Activated CD4-positive, alpha-beta memory T cell treated with anti-CD3 and anti-CD28 coated beads, Interleukin-2, amount 10 ng/mL, durations not matched to agents 7 days and 5 days (primary cell): ENCODE results near the gene BLOC1S2. TPM values are rescaled to one million over a fixed set of nuclear protein-coding genes. Genes with fewer than 3 reads are reported as not detected.
"Not testable (repeated sequence)": the region's sequence is repeated elsewhere in the genome, so short reads cannot be mapped to it uniquely, and the experiment has no call there.

ENCODE experiments used
- CTCF ChIA-PET: fragments of 350-600 bp; sonication (Branson Sonifier 250); formaldehyde crosslinking; loops from one replicate; lab custom pipeline; 2021; ENCODE audit warnings: antibody characterized with exemption, inconsistent platforms; lab: Charles Lee
- POLR2A ChIA-PET: fragments of 350-600 bp; sonication (Branson Sonifier 250); formaldehyde crosslinking; loops from one replicate; lab custom pipeline; 2021; ENCODE audit warnings: antibody characterized with exemption; lab: Charles Lee
- DNase-seq: peaks from one replicate; pipeline ENCODE4 v3.0.0-alpha.2; 2020
- H3K27ac Mint-ChIP-seq: one replicate; pipeline ENCODE4 v1.8.0; 2021; ENCODE audit warnings: mild to moderate bottlenecking, mixed read lengths
- H3K27me3 Mint-ChIP-seq: one replicate; pipeline ENCODE4 v1.8.0; 2021; ENCODE audit warnings: mixed read lengths
- H3K36me3 Mint-ChIP-seq: one replicate; pipeline ENCODE4 v1.8.0; 2021; ENCODE audit warnings: low read depth, mixed read lengths
- H3K4me1 Mint-ChIP-seq: one replicate; pipeline ENCODE4 v1.8.0; 2021; ENCODE audit warnings: mixed read lengths
- H3K4me3 Mint-ChIP-seq: one replicate; pipeline ENCODE4 v1.8.0; 2021; ENCODE audit warnings: mild to moderate bottlenecking, mixed read lengths
- H3K9me3 Mint-ChIP-seq: one replicate; pipeline ENCODE4 v1.8.0; 2021; ENCODE audit warnings: mixed read lengths
- total RNA-seq, 2 experiments: library from RNA; stranded (reverse); gene quantifications; one replicate each; pipeline ENCODE4 v1.2.3, GENCODE V29; 2021

BLOC1S2 gene
- total RNA-seq, 2 experiments from 2014 or later, result 47.5 to 48.8 TPM

DNA sequence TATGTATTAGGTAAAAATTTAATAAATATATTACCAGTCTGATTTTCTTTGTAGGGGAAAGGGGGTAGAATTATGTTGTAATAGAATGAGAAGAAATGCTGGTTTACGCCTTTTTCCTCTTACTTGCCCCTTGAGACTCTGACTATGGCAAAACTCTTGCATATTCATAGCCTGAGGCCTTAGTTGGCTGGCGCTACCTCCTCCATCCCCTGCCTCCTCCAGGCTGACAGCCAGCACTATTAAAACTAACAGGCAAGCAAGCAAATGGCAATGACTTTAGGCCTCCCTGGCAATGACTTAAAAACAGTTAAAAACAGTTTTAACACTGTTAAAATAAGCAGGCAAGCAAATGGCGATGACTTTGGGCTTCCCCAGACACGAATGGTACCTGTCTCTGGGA is 29.1 kb upstream of the BLOC1S2 start:
- Mint-ChIP-seq H3K9me3 (no peaks in the 10 kb centered on the region), H3K27ac (no peak overlapping the region), H3K27me3 (peaks cover 60% of the 10 kb centered on the region), H3K4me3 (no peak overlapping the region), H3K36me3 (no peaks in the 10 kb centered on the region), H3K4me1 (no peaks in the 10 kb centered on the region)
- CTCF ChIA-PET, result no interaction called here
- no peak for DNase-seq
- POLR2A ChIA-PET, result no interaction called here

DNA sequence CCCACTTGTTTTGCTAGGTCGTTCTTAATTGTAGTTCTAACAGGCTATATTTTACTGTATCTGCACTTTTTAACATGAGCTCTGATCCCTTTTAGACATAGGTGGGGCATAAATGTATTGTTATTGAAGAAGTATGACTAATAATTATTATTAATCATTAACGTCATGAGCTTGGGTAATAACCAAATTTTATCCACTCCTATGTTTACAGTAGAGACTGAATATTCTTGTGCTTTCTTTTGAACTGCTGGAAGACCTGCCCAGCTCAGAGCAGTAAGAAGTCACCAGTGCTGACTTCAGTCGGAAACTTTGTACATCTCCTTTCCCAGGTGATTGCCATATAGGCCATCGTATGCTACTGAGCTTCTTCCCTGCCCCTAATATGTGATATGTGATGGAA is 24.8 kb upstream of the BLOC1S2 start:
- no peaks in the 10 kb centered on the region for H3K36me3 Mint-ChIP-seq
- CTCF ChIA-PET, result no interaction called here
- POLR2A ChIA-PET, result interaction anchor here (0.6 kb wide), 1 partner anchor 8 kb away, joined by 3 read pairs; no protein-coding TSS in a partner anchor

DNA sequence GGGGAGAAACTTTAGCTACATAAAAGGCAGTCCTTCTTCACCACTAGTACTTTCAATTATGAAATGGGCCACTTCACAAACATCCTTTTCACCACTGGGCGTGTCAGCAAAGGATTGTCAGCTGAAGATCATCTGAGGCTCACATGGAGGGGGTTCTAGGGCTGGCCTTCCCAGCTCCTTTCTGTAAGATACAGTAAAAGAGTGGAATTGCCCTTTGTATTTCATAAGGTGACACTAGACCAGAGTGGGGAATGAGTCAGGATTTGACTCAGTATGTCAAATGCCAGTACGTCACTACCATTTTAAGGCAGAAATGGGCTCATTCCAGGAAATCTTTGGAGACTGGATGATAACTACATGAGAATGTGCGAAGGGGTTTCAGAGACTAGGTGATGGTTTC is 21.2 kb upstream of the BLOC1S2 start:
- no peak for DNase-seq
- Mint-ChIP-seq H3K4me1 (no peaks in the 10 kb centered on the region), H3K9me3 (no peaks in the 10 kb centered on the region), H3K36me3 (no peaks in the 10 kb centered on the region), H3K27me3 (peaks cover 61% of the 10 kb centered on the region), H3K27ac (no peak overlapping the region), H3K4me3 (no peak overlapping the region)
- CTCF ChIA-PET, result no interaction called here
- POLR2A ChIA-PET, result no interaction called here

More for the DNA sequence above, 24.8 kb upstream of the BLOC1S2 start:
- Mint-ChIP-seq H3K9me3 (no peaks in the 10 kb centered on the region), H3K27me3 (peaks cover 59% of the 10 kb centered on the region), H3K4me3 (no peak overlapping the region), H3K4me1 (no peaks in the 10 kb centered on the region), H3K27ac (no peak overlapping the region)
- DNase-seq, result no peak

DNA sequence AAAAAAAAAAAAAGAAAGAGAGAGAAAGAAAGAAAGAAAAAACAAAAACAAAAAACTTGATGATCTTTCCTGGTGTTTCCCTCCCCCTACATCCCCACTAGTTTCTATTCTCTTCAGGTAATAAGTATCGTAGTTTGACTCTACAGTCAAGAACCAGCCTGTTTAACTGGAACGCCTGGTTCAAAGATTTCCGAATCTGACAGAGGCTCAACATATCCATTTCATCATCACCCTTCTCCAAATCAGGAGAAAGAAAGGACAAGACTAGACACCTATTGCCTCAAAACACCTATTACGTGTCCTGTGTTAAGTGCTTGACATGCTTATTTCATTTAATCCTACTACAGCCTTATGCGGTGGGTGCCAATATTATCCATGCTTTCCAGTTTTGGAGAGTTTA is 20.4 kb upstream of the BLOC1S2 start:
- H3K36me3 Mint-ChIP-seq, result no peaks in the 10 kb centered on the region
- H3K9me3 Mint-ChIP-seq, result no peaks in the 10 kb centered on the region
- peaks cover 56% of the 10 kb centered on the region for H3K27me3 Mint-ChIP-seq
- POLR2A ChIA-PET, result no interaction called here
- no peaks in the 10 kb centered on the region for H3K4me1 Mint-ChIP-seq
- DNase-seq, result no peak
- CTCF ChIA-PET, result no interaction called here
- no peak overlapping the region for H3K27ac Mint-ChIP-seq
- no peak overlapping the region for H3K4me3 Mint-ChIP-seq

DNA sequence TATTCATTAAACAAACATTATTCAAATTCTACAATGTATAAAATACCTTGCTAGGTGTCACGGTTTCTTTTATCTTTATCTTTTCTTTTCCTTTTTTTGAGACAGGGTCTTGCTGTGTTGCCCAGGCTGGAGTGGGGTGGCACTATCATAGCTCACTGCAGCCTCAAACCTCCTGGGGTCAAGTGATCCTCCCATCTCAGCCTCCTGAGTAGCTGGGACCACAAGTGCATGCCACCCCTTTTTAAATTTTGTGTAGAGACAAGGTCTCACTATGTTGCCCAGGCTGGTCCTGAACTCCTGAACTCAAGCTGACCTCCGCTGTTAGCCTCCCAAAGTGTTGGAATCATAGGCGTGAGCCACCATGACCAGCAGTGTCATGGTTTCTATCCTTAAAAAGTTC is 17.9 kb upstream of the BLOC1S2 start:
- ChIA-PET CTCF (interaction anchor here (0.7 kb wide), 1 partner anchor 8 kb away, joined by 3 read pairs; no protein-coding TSS in a partner anchor), POLR2A (no interaction called here)
- Mint-ChIP-seq H3K27ac (no peak overlapping the region), H3K4me3 (no peak overlapping the region), H3K27me3 (peaks cover 54% of the 10 kb centered on the region), H3K4me1 (no peaks in the 10 kb centered on the region), H3K36me3 (no peaks in the 10 kb centered on the region), H3K9me3 (no peaks in the 10 kb centered on the region)
- DNase-seq, result no peak

DNA sequence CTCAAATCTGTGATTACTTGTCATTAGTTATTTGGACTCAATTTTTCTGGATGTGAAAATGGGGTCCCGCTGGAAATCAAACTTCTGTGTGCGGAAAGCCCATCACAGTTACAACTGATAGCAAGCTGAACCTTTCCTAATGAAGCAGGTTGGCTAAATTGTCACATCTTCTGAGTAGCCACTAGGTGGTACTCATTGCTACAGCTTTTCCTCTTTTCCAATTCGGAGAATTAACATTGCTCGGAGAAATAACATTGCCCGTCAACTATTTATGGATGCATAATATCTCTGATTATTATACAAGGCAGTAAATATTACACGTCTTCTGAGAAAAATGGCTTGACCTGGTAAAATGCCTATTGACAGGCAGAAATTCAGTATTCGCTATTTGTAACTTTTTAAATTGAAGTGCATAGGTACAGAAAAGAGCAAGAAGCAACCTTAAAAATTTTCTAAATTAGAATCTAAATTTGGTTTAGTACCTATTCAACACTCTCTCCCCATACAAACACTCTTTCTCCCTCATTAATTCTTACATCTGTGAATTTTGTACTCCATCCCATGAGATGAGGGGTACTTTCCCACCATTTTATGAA is 17.3 kb upstream of the BLOC1S2 start:
- no peak for DNase-seq
- no peak overlapping the region for H3K4me3 Mint-ChIP-seq
- POLR2A ChIA-PET, result interaction anchor here (0.7 kb wide), 1 partner anchor 8 kb away, joined by 3 read pairs; no protein-coding TSS in a partner anchor
- CTCF ChIA-PET, result interaction anchor here (0.8 to 1.3 kb wide), 2 partner anchors 23 to 205 kb away, joined by 3 read pairs; no protein-coding TSS in a partner anchor
- H3K9me3 Mint-ChIP-seq, result no peaks in the 10 kb centered on the region
- no peaks in the 10 kb centered on the region for H3K4me1 Mint-ChIP-seq
- no peaks in the 10 kb centered on the region for H3K36me3 Mint-ChIP-seq
- H3K27ac Mint-ChIP-seq, result no peak overlapping the region
- H3K27me3 Mint-ChIP-seq, result peaks cover 52% of the 10 kb centered on the region

DNA sequence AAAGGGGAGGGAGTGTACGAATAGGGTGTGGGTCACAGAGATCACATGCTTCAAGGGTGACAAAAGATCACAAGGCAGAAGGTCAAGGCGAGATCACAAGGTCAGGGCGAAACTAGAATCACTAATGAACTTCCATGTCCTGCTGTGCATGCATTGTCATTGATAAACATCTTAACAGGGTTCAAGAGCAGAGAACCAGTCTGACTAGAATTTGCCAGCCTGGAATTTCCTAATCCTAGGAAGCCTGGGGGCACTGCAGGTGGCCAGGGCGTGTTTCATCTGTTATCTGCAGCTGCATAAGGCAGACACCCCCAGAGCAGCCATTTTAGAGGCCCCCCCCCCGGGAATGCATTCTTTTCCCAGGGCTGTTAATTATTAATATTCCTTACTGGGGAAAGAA is 14.6 kb upstream of the BLOC1S2 start:
- H3K9me3 Mint-ChIP-seq, DNase-seq, H3K4me3 Mint-ChIP-seq, H3K4me1 Mint-ChIP-seq, H3K36me3 Mint-ChIP-seq, POLR2A ChIA-PET, H3K27ac Mint-ChIP-seq: not testable (repeated sequence)
- CTCF ChIA-PET, result interaction anchor here (1.4 kb wide), 1 partner anchor 132 kb away, joined by 4 read pairs; no protein-coding TSS in a partner anchor
- peaks cover 48% of the 10 kb centered on the region for H3K27me3 Mint-ChIP-seq

DNA sequence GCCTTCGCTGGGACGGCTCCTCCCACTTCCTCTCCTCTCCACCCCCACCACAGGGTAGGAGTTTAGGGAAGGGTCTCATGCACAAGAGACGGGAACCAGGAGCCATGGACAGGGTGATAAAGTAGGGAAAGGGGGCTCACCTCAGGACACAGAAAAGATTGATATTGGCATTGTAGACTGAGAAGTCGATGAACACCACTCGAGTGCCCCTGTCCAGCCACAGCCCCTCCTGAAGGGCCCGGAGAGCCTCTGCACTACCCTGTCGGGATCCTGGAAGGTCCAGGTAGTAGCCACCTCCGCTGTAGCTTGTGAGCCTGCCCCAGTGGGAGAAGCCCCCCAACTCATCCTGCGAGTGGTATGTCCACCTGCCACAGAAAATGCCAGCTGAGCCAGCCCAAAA is 10.8 kb upstream of the BLOC1S2 start:
- CTCF ChIA-PET, result interaction anchor here (1.5 kb wide), 1 partner anchor 221 kb away, joined by 3 read pairs; no protein-coding TSS in a partner anchor
- H3K36me3 Mint-ChIP-seq, result no peaks in the 10 kb centered on the region
- H3K4me3 Mint-ChIP-seq, result no peak overlapping the region
- no peaks in the 10 kb centered on the region for H3K4me1 Mint-ChIP-seq
- no peak for DNase-seq
- POLR2A ChIA-PET, result interaction anchor here (0.8 to 1.4 kb wide), 4 partner anchors 11 to 13 kb away, joined by 3 to 10 read pairs (median 3); partner anchors contain the start of gene BLOC1S2
- H3K27ac Mint-ChIP-seq, result no peak overlapping the region
- H3K9me3 Mint-ChIP-seq, result no peaks in the 10 kb centered on the region
- peaks cover 41% of the 10 kb centered on the region for H3K27me3 Mint-ChIP-seq

DNA sequence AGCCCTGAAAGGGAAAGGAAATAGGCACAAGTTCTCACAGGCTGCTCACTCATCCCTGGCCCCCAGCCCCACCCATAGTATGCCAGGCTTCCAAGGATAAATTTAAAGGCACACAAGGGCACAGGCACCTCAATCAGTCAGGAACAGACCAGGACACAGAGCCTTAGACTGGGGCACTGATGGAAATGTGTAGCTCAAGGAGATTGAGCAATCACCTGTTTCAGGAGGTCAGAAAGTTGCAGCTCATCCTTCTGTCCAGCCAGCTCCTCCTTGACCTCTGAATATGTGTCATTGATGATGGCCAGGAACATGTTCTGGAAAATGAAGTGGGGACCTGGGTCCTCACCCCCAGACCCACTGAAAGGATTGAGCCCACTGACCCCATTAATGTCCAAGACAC is 6.6 kb upstream of the BLOC1S2 start:
- Mint-ChIP-seq H3K27ac (no peak overlapping the region), H3K4me1 (no peaks in the 10 kb centered on the region), H3K4me3 (no peak overlapping the region), H3K36me3 (no peaks in the 10 kb centered on the region), H3K27me3 (peaks cover 32% of the 10 kb centered on the region), H3K9me3 (no peaks in the 10 kb centered on the region)
- no peak for DNase-seq
- ChIA-PET POLR2A (no interaction called here), CTCF (no interaction called here)

DNA sequence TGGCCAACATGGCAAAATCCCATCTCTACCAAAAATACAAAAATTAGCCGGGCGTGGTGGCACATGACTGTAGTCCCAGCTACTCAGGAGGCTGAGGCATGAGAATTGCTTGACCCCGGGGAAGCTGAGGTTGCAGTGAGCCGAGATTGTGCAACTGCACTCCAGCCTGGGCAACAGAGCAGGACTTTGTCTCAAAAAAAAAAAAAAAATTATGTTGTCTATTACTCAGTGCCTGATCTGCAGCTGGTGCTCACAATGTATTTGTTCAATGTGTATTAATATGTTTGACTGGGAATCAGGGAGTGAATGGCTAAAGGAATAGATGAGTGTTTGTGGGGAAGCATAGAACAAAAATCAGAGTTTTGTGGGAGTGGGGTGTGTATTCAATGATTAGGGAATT is 5.8 kb upstream of the BLOC1S2 start:
- POLR2A ChIA-PET, H3K4me1 Mint-ChIP-seq, CTCF ChIA-PET: not testable (repeated sequence)

DNA sequence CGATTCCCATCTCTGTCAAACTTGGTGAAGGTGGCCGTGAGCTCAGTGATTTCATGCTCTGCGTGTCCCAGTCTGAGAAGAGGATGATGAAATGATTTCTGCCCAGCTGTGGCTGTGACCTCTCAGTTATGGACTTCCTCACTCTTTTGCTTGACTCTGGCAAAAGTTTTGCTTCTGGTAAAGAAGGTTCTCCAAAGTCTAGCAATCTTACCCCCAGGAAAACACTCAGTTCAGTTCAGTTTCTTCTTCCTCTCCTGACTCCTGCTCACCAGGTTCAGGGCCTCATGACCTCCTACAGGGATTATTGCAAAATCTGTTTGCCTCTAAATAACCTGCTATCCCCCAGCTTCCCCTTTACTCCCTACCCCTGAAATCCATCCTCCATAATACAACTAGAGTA is 4.9 kb upstream of the BLOC1S2 start:
- POLR2A ChIA-PET, result no interaction called here
- H3K36me3 Mint-ChIP-seq, result peaks cover 2% of the 10 kb centered on the region
- H3K27me3 Mint-ChIP-seq, result peaks cover 27% of the 10 kb centered on the region

More for the DNA sequence above, 5.8 kb upstream of the BLOC1S2 start:
- not testable (repeated sequence) for H3K36me3 Mint-ChIP-seq, H3K4me3 Mint-ChIP-seq, H3K27ac Mint-ChIP-seq, H3K9me3 Mint-ChIP-seq, DNase-seq
- H3K27me3 Mint-ChIP-seq, result peaks cover 30% of the 10 kb centered on the region

DNA sequence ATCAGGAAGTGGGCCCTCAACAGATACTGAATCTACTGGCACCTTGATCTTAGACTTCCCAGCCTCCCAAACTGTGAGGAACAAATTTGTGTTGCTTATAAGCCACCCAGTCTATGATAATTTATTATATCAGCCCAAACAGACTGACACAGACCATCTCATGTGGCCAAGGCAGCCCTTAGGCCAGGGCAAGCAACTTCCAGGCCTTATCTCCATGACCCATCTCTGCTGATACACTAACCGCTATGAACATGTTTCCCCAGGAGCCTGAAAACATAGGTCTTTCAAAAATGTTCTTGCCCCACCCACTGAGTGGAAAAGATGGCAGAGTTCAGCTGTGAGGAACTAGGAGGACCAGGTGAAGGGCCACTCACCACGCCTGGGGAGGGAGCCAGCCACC is 3.2 kb upstream of the BLOC1S2 start:
- H3K4me3 Mint-ChIP-seq, result no peak overlapping the region
- no peak overlapping the region for H3K27ac Mint-ChIP-seq
- peaks cover 18% of the 10 kb centered on the region for H3K27me3 Mint-ChIP-seq
- no peaks in the 10 kb centered on the region for H3K9me3 Mint-ChIP-seq
- DNase-seq, result no peak
- H3K36me3 Mint-ChIP-seq, result peaks cover 14% of the 10 kb centered on the region
- ChIA-PET POLR2A (interaction anchor here (1.0 kb wide), 1 partner anchor 192 kb away, joined by 3 read pairs; no protein-coding TSS in a partner anchor), CTCF (no interaction called here)
- peaks cover 26% of the 10 kb centered on the region for H3K4me1 Mint-ChIP-seq

More for the DNA sequence above, 4.9 kb upstream of the BLOC1S2 start:
- no peak for DNase-seq
- Mint-ChIP-seq H3K9me3 (no peaks in the 10 kb centered on the region), H3K4me3 (no peak overlapping the region), H3K27ac (no peak overlapping the region), H3K4me1 (peaks cover 10% of the 10 kb centered on the region)
- CTCF ChIA-PET, result interaction anchor here (1.1 kb wide), 1 partner anchor 227 kb away, joined by 3 read pairs; no protein-coding TSS in a partner anchor

DNA sequence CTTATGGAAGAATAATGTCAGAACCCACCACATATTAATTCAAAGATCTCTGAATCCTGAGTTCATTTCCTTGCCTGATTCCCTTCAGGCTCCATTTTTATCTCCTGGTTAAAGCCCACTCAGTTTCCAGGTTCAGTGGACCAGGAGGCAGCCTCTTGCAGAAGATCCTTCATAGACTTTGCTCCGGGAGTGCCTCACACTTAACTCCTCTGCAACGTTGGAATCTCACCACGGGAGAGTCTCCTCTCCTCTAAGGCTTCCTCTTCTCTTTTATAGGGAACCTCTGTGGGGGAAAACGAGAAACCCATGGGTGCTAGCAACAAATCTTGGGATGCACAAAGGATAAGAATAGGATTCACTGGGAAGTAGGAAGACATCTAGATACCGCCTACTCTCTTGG is 1.7 kb upstream of the BLOC1S2 start:
- no peak for DNase-seq
- Mint-ChIP-seq H3K4me3 (no peak overlapping the region), H3K9me3 (no peaks in the 10 kb centered on the region), H3K27ac (no peak overlapping the region), H3K27me3 (peaks cover 9% of the 10 kb centered on the region), H3K4me1 (peaks cover 29% of the 10 kb centered on the region), H3K36me3 (peaks cover 15% of the 10 kb centered on the region)
- ChIA-PET POLR2A (interaction anchor here (3.0 kb wide), 1 partner anchor 222 kb away, joined by 29 read pairs; no protein-coding TSS in a partner anchor), CTCF (no interaction called here)
